BLaER1 treated with 17β-estradiol and CSF1 and Interleukin-3, amounts not matched to agents 10 nM and 100 nM (cell line): ENCODE data around the gene STX17.

Source experiments
- H3K27ac ChIP-seq, 11 experiments: shearing (Covaris generic); formaldehyde crosslinking; 2 replicates each; pipeline ENCODE4 v1.8.1; 2022
- H3K27me3 ChIP-seq, 11 experiments: shearing (Covaris generic); formaldehyde crosslinking; 2 replicates each; pipeline ENCODE4 v1.8.1; 2022
- H3K36me3 ChIP-seq, 11 experiments: shearing (Covaris generic); formaldehyde crosslinking; 2 replicates each; pipeline ENCODE4 v1.8.1; 2022
- H3K4me1 ChIP-seq, 10 experiments: shearing (Covaris generic); formaldehyde crosslinking; 2 replicates each; pipeline ENCODE4 v1.8.1; 2022
- H3K4me2 ChIP-seq, 11 experiments: shearing (Covaris generic); formaldehyde crosslinking; 2 replicates each; pipeline ENCODE4 v1.8.1; 2022
- H3K4me3 ChIP-seq, 10 experiments: shearing (Covaris generic); formaldehyde crosslinking; 2 replicates each; pipeline ENCODE4 v1.8.1; 2022
- H3K9ac ChIP-seq, 11 experiments: shearing (Covaris generic); formaldehyde crosslinking; 2 replicates each; pipeline ENCODE4 v1.8.1; 2022
- H3K9me3 ChIP-seq, 11 experiments: shearing (Covaris generic); formaldehyde crosslinking; replicated peaks in 1 of 11; 2 replicates each; pipeline ENCODE4 v1.8.1; 2022
- H4K20me1 ChIP-seq, 11 experiments: shearing (Covaris generic); formaldehyde crosslinking; 2 replicates each; pipeline ENCODE4 v1.8.1; 2022
- Cebpa-rat ChIP-seq, 11 experiments: shearing (Covaris generic); IDR thresholded peaks; 2 replicates each; pipeline ENCODE4 v1.8.1; 2022

The STX17 gene

DNA sequence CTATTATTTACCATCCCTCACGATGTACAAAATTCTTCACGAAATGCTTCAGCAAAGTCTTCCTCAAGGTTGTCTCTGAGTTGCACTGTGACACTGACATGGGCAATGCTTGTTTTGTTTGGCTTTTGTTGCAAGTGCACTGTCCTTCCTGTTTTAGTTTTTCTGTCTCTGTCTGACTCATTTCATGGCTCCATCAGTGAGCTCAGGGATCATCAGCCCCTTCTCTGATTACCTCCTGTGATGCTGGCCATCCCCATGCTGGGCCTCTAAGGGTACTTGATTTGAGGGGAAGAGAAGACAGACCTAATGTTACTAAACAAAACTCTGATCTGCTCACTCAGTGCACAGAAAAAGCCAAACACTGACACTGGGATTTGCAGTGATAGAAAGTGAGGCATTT, 37.6 kb upstream of the STX17 start:
- Histone ChIP-seq H3K4me1 (no peaks in the 10 kb centered on the region), H3K4me3 (no peak overlapping the region), H3K9me3 (no peaks in the 10 kb centered on the region), H3K9ac (no peak overlapping the region), H4K20me1 (no peaks in the 10 kb centered on the region), H3K36me3 (no peaks in the 10 kb centered on the region), H3K4me2 (no peak overlapping the region), H3K27ac (no peak overlapping the region), H3K27me3 (no peaks in the 10 kb centered on the region)
- TF ChIP-seq Cebpa-rat (IDR thresholded peaks at IDR 0.05), result no peak

DNA sequence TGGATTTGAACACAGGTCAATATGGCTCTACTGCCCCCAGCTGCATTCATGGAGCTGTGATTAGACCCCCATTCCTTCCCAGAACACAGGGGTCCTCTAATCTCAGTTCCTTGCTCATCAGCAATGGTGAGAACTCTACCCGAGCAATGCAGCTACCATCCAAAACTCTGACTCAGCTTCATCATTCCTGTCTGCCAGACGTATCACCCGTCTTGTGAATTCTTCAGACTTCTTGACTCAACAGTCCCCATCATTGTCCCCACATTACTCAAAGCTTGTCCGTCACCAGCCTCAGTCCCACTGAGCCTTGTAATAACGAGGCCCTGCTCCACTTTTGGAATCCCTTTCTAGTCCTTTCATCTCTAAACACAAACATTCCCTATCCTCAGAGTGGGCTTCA, 36.3 kb upstream of the STX17 start:
- Histone ChIP-seq H3K4me3 (no peak overlapping the region), H3K4me1 (no peaks in the 10 kb centered on the region), H4K20me1 (no peaks in the 10 kb centered on the region), H3K4me2 (no peak overlapping the region), H3K9ac (no peak overlapping the region), H3K9me3 (no peaks in the 10 kb centered on the region), H3K27me3 (no peaks in the 10 kb centered on the region), H3K27ac (no peak overlapping the region), H3K36me3 (no peaks in the 10 kb centered on the region)
- TF ChIP-seq Cebpa-rat (IDR thresholded peaks at IDR 0.05), result no peak

DNA sequence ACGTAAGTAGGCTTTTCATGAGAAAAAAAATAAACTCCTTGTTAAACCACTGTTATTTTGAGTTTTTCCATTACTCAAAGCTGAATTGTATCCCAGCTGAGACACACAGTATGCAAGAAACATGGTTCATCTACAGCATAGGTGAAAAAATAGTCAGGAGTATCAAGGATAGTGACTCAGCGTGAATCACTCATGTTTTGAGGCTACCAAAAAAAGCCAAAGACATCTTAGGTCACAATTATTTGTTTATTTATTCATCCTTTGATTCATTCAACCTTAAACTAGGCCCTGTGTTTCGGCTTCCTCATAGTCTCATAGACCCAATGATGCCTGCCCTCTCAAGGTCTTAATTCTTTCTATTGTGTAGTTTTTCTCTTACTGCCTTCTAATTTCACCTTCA, 32.9 kb upstream of the STX17 start:
- Histone ChIP-seq H3K27me3 (no peaks in the 10 kb centered on the region), H3K36me3 (no peaks in the 10 kb centered on the region), H3K4me3 (no peak overlapping the region), H3K9me3 (peaks cover 0 to 9% (median 0%) of the 10 kb centered on the region in 11 experiments; a peak in 1 of 22 replicates), H4K20me1 (no peaks in the 10 kb centered on the region), H3K4me1 (no peaks in the 10 kb centered on the region), H3K9ac (no peak overlapping the region), H3K4me2 (no peak overlapping the region), H3K27ac (no peak overlapping the region)
- TF ChIP-seq Cebpa-rat (IDR thresholded peaks at IDR 0.05), result no peak

DNA sequence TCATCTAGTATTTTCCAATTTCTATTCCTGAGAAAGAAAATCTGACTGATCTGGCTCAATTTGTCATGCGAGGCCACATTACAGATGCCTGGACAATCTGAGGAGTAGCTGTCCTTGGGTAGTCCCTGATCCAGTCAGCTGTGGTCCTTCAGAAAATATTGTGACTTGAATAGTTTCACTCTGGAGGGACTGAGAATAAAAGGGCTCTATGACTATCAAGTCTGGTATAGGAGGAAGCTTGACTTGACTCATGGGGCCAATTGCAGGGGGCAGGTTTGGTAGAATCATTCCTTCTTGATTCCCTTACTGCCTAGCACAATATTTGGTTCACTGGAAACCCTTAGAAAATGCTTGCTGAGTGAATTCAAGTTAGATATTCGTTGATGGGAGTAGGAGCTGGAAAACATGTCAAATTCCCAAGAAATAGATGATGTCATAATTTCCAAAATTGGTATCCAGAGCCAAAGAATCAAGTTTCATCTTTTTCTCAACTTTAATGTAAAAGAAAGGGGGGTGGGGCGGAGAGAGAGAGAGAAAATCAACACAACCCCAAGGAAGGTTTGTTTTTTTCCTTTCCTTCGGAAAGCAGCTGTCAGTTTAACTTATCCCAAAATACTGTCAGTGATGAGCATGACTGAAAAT, 32.4 kb upstream of the STX17 start:
- Histone ChIP-seq H3K36me3 (no peaks in the 10 kb centered on the region), H3K4me1 (no peaks in the 10 kb centered on the region), H4K20me1 (no peaks in the 10 kb centered on the region), H3K4me3 (no peak overlapping the region), H3K27ac (no peak overlapping the region), H3K9ac (no peak overlapping the region), H3K4me2 (no peak overlapping the region), H3K9me3 (peaks cover 0 to 9% (median 0%) of the 10 kb centered on the region in 11 experiments; a peak in 1 of 22 replicates), H3K27me3 (no peaks in the 10 kb centered on the region)
- TF ChIP-seq Cebpa-rat (IDR thresholded peaks at IDR 0.05), result no peak

DNA sequence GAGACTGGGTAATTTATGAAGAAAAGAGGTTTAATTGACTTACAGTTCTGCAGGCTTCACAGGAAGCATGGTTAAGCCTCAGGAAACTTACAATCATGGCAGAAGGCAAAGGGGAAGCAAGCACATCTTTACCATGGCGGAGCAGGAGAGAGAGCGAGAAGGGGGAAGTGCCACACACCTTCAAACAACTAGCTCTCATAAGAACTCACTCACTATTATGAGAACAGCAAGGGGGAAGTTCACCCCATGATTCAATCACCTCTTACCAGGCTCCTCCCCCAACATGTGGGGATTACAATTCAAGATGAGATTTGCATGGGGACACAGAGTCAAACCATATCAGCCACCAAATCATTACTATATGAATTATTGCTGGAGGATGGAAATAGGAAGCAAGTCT, 30.3 kb upstream of the STX17 start:
- Histone ChIP-seq H3K9ac (no peak overlapping the region), H3K4me1 (no peaks in the 10 kb centered on the region), H3K4me3 (no peak overlapping the region), H3K4me2 (no peak overlapping the region), H4K20me1 (no peaks in the 10 kb centered on the region), H3K36me3 (no peaks in the 10 kb centered on the region), H3K27me3 (no peaks in the 10 kb centered on the region), H3K9me3 (peaks cover 0 to 9% (median 0%) of the 10 kb centered on the region in 11 experiments; a peak in 1 of 22 replicates), H3K27ac (no peak overlapping the region)
- TF ChIP-seq Cebpa-rat (IDR thresholded peaks at IDR 0.05), result no peak

DNA sequence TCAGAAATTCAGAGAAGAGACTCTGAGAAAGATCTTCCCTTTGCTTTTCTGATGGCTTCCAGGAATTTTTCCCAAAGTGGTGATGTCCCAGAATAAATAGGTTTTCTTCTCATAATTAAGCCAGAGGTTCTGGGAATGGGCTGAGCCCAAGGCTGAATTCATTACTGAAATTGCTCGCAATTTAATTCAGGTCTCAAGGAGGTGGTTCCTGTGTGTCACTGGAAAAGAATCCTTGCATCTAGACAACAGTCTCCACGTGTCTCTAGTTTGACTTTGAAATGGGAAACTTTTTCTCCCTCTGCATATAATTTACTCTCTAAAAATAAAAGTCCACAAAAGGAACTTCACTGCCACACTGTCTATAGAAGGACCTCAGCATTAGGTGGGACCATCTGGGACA, 27.8 kb upstream of the STX17 start:
- H3K9ac ChIP-seq, result no peak overlapping the region
- no peaks in the 10 kb centered on the region for H3K36me3 ChIP-seq
- no peaks in the 10 kb centered on the region for H4K20me1 ChIP-seq
- no peak for TF ChIP-seq Cebpa-rat (IDR thresholded peaks at IDR 0.05)
- H3K4me1 ChIP-seq, result no peaks in the 10 kb centered on the region
- H3K27me3 ChIP-seq, result no peaks in the 10 kb centered on the region
- no peak overlapping the region for H3K4me3 ChIP-seq
- no peak overlapping the region for H3K4me2 ChIP-seq
- H3K9me3 ChIP-seq, result peaks cover 0 to 9% (median 0%) of the 10 kb centered on the region in 11 experiments; a peak in 1 of 22 replicates
- no peak overlapping the region for H3K27ac ChIP-seq

DNA sequence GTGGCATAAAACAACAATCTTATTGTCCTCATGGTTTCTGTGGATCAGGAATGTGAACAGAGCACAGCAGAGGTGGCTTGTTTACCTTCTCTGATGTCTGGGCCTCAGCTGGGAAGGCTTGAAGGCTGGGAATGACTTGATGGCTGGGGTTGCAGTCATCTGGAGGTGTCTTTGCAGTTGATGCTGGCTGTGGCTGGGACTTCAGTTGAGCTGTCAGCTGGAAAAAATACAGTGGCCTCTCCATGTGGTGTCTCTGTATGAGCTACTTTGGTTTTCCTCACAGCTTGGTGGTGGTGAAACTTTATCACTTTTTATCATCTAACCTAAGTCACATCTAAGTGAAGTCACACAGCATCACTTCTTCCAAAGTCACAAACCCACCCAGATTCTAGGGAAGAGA, 24.7 kb upstream of the STX17 start:
- no peak overlapping the region for H3K4me3 ChIP-seq
- H3K27ac ChIP-seq, result no peak overlapping the region
- H4K20me1 ChIP-seq, result no peaks in the 10 kb centered on the region
- no peaks in the 10 kb centered on the region for H3K27me3 ChIP-seq
- H3K9ac ChIP-seq, result no peak overlapping the region
- no peak for TF ChIP-seq Cebpa-rat (IDR thresholded peaks at IDR 0.05)
- H3K4me1 ChIP-seq, result peaks cover 0 to 6% (median 0%) of the 10 kb centered on the region in 10 experiments; a peak in 2 of 20 replicates
- H3K4me2 ChIP-seq, result no peak overlapping the region
- H3K9me3 ChIP-seq, result no peaks in the 10 kb centered on the region
- no peaks in the 10 kb centered on the region for H3K36me3 ChIP-seq

DNA sequence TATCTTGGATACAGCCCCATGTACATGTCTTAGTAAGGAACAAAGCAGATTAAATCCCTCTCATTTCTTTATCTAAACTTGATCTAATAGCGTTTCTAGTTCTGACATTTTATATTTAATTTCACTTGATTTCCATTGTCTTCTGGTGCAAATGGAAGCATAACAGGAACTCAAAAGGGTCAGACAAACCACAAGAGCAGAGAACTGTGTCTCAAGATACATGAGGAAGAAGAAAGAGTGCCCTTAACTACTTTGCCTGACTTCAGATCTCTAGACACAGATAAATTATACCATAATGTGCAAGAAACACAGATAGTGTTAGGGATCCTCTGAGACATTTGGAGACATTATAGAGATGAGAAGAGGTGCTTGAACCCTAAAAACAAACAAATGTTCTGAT, 20.7 kb upstream of the STX17 start:
- Histone ChIP-seq H3K36me3 (no peaks in the 10 kb centered on the region), H3K9ac (no peak overlapping the region), H4K20me1 (no peaks in the 10 kb centered on the region), H3K4me2 (0 out of 22 replicates have a peak overlapping the region, but pooled peaks of 2 of the 11 experiments have one; percentile 0), H3K9me3 (no peaks in the 10 kb centered on the region), H3K4me1 (peaks cover 0 to 6% (median 0%) of the 10 kb centered on the region in 10 experiments; a peak in 2 of 20 replicates), H3K27me3 (no peaks in the 10 kb centered on the region), H3K27ac (no peak overlapping the region), H3K4me3 (no peak overlapping the region)
- TF ChIP-seq Cebpa-rat (IDR thresholded peaks at IDR 0.05), result no peak

DNA sequence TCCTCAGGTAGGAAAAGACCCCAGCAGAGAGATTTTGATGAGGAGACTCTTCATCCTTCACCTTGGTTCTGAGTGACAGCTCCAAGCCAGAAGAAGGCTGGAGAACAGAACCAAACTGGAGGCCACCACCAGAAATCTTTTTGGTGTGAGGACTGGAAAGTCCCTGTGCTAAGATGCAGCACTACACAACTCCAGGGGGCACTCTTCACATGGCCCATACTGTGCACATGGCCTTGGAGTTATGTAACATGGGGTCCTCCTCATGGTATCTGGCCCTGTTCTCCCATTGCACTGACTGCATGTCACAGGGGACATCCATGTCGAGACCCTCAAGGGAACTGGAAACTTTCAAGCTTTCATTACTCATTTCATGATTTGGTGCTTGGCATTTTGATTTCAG, 17.3 kb upstream of the STX17 start:
- Histone ChIP-seq H3K4me2 (no peak overlapping the region), H3K9me3 (no peaks in the 10 kb centered on the region), H3K4me1 (peaks cover 0 to 6% (median 0%) of the 10 kb centered on the region in 10 experiments; a peak in 2 of 20 replicates), H3K9ac (no peak overlapping the region), H3K27ac (no peak overlapping the region), H3K4me3 (no peak overlapping the region), H3K36me3 (no peaks in the 10 kb centered on the region), H4K20me1 (no peaks in the 10 kb centered on the region), H3K27me3 (no peaks in the 10 kb centered on the region)
- TF ChIP-seq Cebpa-rat (IDR thresholded peaks at IDR 0.05), result no peak

DNA sequence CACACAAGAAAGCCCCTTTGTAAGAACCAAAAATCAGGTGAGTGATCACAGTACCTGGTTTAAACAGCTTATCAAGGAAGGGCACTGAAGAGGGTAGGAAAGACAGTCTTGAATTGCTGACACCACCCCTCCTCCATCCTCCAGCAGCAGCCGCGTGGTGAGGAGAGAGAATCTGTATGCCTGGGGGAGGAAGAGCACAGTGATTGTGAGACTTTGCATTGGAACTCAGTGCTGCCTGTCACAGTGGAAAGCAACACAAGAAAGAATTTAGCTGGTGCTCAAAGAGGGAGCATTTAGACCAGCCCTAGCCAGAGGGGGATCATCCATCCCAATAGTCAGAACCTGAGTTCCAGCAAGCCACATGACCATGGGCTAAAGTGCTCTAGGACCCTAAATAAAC, 11.6 kb upstream of the STX17 start:
- no peaks in the 10 kb centered on the region for H3K9me3 ChIP-seq
- no peak overlapping the region for H3K9ac ChIP-seq
- no peak overlapping the region for H3K27ac ChIP-seq
- TF ChIP-seq Cebpa-rat (IDR thresholded peaks at IDR 0.05), result no peak
- H3K4me2 ChIP-seq, result no peak overlapping the region
- H3K4me1 ChIP-seq, result no peaks in the 10 kb centered on the region
- H3K27me3 ChIP-seq, result no peaks in the 10 kb centered on the region
- no peaks in the 10 kb centered on the region for H3K36me3 ChIP-seq
- H4K20me1 ChIP-seq, result no peaks in the 10 kb centered on the region
- no peak overlapping the region for H3K4me3 ChIP-seq
